HL-60 (cell line): ENCODE data around the gene KAZN.

Experiments used
- CTCF ChIP-seq: IDR thresholded peaks from one replicate; pipeline ENCODE4 v1.5.1; 2011; ENCODE audit warnings: low read length, control low read depth, inconsistent platforms; ENCODE audit not compliant: insufficient read depth
- POLR2AphosphoS5 ChIP-seq: IDR thresholded peaks from 2 replicates; pipeline ENCODE4 v1.6.1; 2012; ENCODE audit warnings: low read depth

DNA sequence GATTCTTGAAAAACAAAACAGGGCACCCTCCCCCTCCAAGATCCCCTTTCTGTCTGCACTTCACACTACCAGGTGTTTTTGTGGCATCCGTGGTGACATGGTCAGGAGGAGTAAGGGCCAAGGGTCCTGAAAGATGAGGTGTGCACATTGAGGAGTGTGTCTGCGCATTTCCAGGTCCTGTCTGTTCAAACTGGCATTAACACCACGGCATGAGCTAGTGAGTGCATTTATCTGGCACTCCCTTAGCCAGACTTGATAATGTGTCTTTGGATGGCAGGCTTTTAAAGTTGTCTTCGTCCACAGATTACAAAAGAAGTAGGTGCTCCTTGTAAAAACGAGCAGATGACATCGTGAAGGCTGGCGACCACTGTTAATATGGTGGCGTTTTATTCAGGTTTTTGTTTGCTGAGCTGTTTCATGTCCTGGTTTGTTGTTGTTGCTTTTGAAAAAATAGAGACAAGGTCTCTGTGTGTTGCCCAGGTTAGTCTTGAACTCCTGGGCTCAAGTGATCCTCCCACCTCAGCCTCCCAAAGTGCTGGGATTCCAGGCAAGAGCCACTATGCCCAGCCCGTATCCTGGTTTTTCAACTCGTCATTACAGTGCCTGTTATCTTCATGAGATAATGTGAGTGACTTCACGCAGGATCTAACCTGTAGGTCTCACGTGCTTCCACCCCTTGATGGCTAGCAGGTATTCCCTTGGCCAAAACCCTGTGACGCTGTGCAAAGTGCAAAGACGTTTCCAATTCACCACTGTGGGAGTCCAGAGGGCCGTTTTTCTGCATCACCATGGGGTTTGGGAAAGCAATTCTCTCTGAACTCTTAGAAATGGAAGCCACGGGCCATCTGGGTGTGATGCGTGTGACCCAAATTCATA, 559.3 kb downstream of the KAZN start:
- TF ChIP-seq POLR2AphosphoS5 (no peak), CTCF (no peak)
